GM18861 (cell line): Measurements from ENCODE around the gene ALKBH4.
"Not testable (repeated sequence)": the region's sequence is repeated elsewhere in the genome, so short reads cannot be mapped to it uniquely, and the experiment has no call there.

Experiments
- ATAC-seq: cut with Tn5 transposase; IDR thresholded peaks from one replicate; pipeline ENCODE4 v1.9.1; 2021; ENCODE audit not compliant: unreplicated experiment

The ALKBH4 gene

GRCh38 chr7:102478314-102479208 lies 13.9 kb upstream of the ALKBH4 start, which contains the start of gene POLR2J:
POLR2J (minus strand) TSS chr7:102478922; CDS start chr7:102478860, 62 bp downstream.
- peak; percentile 80 for ATAC-seq

GRCh38 chr7:102474736-102475435 lies 10.2 kb upstream of the ALKBH4 start:
- not testable (repeated sequence) for ATAC-seq

- ATAC-seq, result not testable (repeated sequence)
These were observed 9.5 kb upstream of the ALKBH4 start for GRCh38 chr7:102474116-102474515.

GRCh38 chr7:102473271-102473991 lies 8.8 kb upstream of the ALKBH4 start:
- ATAC-seq, result no peak

GRCh38 chr7:102472126-102473041 lies 7.7 kb upstream of the ALKBH4 start:
- ATAC-seq, result no peak

GRCh38 chr7:102471791-102472125 lies 7.1 kb upstream of the ALKBH4 start:
- no peak for ATAC-seq

DNA sequence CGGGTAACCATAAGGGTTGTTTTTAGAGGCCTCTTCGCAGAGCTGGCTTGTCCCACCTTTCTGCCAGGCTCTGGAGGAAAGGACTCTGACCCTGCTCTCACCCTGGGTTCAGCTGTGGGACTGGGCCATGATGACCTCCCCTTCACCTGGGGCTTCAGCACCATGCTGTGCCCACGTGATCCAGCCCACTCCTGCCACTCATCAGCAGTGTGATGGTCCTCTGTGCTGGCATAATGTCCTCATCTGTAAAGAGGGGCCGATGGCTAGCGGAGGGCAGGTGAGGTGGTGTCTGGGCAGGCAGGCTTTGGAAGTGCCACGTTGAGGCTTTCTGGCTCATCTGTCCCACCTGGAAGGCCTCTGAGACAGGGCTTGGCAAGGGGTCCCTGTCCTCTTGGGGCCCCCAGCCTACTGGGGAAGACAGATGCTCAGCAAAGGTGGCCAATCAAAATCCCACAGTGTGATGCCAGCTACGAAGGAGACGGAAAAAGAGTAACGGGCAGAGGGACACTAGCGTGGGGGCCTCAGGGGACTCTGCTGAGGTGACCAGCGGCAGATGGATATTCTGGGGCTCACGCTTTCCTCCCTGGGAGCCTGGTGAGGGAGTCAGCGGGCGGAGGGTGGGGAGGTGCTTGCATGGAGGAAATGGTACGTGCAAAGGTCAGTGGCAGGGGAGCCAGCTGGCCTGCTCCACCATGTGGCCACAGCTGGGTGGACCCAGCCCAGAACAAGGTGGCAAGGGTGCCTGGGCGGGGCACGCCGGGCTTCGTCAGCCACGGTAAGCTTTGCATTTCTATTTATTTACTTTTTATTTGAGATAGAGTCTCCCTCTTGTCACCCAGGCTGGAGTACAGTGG lies 5.5 kb upstream of the ALKBH4 start:
- no peak for ATAC-seq

GRCh38 chr7:102469351-102469971 lies 4.8 kb upstream of the ALKBH4 start:
- no peak for ATAC-seq

DNA sequence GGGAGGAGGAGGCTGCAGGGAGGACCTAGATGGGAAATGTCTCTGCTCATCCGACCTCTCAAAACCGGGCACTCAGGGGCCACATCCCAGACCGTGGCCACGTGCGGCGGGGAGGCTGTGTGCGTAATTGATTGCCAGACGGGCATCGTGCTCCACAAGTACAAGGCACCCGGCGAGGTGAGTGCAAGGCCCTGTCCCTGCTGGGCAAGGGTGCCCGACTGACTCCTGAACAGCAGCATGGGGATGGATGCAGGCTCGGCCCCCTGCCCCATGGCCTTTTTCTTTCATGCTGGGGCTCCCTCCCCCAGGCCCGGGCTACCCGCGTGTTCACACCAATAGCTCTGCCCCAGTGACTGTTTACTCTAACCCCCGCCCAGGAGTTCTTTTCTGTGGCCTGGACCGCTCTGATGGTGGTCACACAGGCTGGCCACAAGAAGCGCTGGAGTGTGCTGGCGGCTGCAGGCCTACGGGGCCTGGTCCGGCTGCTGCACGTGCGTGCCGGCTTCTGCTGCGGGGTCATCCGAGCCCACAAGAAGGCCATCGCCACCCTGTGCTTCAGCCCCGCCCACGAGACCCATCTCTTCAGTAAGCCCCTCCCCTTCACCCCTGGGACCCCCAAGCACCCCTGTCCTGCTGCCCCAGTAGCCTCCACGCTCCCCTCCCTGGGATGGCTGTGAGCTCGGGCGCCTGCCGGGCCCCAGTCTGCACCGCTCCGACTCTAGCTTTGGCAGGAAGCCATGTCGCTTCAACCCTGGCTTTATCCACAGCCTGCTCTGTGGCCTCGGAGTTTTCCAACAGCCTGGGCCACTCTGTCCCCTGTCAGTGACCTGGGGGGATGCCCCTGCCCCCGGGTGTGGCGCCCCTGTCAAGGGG lies 4.1 kb upstream of the ALKBH4 start:
- no peak for ATAC-seq

GRCh38 chr7:102467581-102468477 lies 3.2 kb upstream of the ALKBH4 start:
- no peak for ATAC-seq

DNA sequence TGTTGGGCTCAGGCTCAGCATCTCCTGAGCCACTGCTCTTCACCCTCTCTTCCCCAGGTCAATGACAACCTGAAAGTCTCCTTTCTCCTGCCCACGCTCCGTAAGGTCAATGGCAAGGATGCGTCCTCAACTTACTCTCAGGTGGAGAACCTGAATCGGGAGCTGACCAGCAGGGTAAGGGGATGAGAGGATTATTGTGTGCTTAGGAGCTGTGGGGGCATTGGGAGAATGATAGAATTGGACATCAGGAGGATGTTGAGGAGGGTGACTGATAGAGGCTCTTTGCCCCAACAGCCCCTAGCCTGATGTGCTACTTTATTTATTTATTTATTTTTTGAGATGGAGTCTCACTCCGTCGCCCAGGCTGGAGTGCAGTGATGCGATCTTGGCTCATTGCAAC lies 1.4 kb upstream of the ALKBH4 start:
- no peak for ATAC-seq

- no peak for ATAC-seq
These were observed 654 bp downstream of the ALKBH4 start for GRCh38 chr7:102463841-102464576.

- no peak for ATAC-seq
These were observed 4.2 kb downstream of the ALKBH4 start for GRCh38 chr7:102460467-102460866.

DNA sequence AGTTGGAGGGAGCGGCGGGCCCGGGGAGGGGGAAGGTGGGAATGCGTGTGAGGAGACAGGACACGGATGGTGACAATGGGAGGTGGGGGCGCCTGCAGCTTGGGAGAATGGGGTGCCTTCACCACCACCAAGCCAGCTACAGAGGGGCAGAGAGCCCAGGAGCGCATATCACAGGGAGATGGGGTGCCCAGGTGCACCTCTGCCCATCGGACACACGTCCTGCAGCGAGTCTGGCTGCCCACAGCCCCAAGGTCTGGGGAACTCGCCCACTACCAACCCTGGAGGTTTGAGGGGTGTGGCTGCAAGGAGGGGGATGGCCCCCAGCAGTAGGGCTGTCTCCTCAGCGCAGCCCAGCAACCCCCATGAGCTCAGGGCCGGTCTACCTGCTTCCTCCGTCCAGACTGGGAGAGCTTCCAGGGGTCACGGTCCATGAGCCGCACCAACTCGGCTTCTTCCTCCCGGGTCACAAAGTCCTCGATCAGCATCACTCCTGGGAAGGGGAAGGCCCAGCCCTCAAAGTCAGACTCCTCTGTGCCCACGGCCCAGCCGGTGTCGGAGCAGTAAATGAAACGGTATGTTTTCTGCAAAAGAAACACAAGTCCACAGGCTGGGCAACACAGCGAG lies 5.3 kb downstream of the ALKBH4 start:
- ATAC-seq, result no peak

- ATAC-seq, result no peak
These were observed 7.2 kb downstream of the ALKBH4 start for GRCh38 chr7:102457352-102457924.

DNA sequence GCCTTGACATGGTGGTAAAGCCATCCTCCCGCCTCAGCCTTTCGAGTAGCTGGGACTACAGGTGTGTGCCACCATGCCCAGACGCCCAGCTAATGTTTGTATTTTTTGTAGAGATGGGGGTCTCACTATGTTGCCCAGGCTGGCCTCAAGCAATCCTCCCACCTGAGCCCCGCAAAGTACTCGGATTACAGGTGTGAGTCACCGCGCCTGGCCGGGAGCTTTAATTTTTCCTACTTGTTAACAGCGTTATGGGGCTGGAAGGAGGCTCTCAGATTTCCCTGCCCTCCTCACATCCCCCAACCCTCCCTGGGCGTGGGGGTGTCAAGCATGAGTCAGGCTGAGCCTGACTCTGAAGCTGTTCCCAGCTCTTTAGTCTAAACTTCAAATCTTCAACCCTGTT lies 8.3 kb downstream of the ALKBH4 start:
- ATAC-seq, result no peak
